NCI-H2081 treated with DMSO at 0.1 percent for 48 hours (cell line): ENCODE results near the gene E2F1.
A peak's percentile ranks its signal among the peaks of the same experiment; 100 is the strongest.
"Not testable (repeated sequence)": the region's sequence is repeated elsewhere in the genome, so short reads cannot be mapped to it uniquely, and the experiment has no call there.

Experiments
- DNase-seq: peaks from one replicate; lab custom pipeline; 2025; lab: John Stamatoyannopoulos, UW

The E2F1 gene

DNA sequence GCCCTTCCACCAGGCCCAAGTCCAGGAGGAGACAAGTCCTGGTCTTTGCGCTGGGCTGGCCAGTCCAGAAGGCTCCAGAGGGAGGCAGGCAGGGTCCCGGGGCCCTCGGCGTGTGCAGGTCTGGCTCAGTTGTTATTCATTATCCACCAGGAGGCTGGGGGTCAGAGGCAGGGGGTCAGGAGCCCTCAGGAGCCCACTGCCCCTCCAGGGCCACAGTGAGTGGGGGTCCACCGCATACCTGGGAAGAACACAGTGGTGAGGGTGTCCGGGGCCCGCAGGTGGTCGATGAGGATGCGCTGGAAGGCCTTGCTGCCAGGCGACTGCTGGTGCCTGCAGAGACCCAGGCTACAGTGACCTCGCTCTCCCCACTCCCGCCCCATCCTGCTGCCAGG lies 28.5 kb downstream of the E2F1 start:
- no peak for DNase-seq

DNA sequence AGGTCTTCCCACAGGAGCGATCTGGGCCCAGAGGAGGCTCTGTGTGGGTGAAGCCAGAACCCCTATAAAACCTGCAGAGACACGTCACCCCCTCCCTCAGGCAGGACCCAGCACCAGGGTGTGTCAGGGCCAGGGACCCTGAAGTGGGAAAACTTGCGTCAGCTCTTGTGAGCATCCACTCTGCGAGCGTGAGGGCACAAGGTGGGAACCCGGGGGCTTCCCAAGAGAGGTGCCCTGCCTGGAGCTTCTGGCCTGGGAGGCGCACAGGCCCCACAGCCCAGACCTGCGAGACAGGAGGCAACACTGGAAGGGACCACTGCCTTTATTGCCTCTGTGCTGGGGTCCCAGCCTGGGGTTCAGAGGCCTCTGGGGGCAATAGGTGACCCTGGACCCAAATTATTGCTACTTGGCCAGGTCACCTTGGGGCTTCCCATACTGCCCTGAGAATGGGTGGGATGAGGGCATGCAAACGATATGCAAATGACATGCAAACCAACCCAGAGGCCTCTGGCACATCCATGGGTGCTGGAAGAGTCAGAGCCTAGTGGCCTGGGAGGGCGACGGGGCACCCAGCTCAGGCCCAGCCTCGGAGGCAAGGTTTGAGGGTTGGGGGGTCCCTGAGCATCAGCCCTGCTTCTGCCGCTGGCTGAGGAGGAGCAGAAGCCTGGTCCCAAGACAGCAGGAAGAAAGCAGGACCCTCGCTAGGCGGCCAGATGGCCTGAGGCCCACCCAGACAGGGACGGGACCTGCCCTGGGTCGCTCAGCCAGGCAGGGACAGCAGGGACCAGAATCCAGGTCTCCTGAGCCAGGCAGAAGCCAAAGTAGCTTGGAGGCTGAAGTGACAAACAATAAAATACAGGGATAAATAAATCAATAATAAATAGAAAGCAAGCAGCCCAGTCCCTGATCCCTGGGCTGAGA lies 29.1 kb downstream of the E2F1 start:
- DNase-seq: no peak

DNA sequence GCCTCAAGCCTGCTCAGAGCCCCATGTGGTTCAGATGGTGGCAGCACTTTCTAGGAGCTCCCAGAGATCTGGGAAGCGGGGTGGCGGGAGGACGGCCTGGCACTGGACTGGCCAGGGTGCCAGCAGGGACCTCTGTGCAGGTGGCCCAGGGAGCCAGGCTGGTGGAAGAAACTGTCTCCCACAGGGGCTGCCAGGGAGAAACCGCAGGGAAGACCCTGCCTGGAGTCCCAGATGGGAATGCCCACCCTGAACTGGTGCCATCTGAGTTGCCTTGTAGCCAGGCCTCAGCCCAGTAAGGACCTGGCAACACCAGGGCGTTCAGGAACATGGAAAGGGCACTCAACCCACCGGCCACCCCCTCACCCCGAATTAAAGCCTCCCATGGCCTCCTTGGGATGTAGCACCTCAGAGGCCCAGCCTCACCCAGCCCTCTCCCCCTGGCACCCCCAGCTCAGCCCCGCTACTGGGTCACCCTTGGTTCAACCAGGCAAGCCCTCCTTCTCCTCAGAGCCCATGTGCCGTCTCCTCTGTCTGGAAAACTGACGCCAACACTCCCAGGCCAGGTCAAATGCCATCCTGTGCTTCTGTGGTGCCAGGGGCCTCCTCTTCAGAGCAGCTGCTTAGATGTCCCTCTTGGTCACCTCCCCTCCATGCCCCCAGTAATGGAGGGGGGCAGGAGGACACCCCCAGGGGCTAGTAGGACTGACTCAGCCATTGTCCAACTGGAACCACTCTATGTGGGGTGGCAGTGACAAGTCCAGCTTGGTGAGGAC lies 30.0 kb downstream of the E2F1 start:
- no peak for DNase-seq

DNA sequence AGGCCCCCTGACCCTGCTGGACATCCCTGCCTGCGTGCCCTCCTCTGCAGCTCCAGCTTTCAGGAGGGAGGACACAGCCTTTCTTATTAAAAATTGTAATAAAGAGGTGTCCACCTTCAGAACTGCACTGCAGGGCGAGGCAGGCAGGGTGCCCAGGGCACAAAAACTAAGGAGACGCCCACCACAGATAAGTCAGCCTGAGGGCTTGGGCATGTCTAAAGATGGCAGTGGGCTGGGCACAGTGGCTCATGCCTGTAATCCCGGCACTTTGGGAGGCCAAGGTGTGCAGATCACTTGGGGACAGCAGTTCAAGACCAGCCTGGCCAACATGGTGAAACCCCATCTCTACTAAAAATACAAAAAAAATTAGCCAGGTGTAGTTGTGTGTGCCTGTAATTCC lies 31.0 kb downstream of the E2F1 start:
- DNase-seq: no peak

DNA sequence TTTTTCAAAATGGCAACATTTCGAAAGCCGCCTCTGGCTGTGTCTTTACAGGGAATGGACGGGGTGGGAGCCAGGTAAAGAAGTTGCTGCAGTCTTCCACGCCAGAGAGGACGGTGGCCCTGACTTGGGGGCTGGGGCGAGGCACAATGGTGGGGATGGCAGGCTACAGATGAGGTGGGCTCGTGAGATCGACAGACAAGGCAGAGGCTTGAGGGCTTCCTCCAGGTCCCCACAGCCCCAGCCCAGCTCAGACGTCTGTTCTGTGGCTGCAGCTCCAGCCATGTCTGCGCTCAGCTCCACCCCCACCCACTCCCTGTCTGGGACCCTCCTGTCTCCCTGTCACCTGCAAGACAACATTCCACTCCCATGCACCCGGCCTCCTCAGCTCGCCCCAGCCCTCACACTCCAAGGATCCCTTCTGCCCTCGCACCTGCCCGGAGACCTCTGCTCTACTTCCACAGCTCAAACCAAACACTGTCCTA lies 31.5 kb downstream of the E2F1 start:
- no peak for DNase-seq

DNA sequence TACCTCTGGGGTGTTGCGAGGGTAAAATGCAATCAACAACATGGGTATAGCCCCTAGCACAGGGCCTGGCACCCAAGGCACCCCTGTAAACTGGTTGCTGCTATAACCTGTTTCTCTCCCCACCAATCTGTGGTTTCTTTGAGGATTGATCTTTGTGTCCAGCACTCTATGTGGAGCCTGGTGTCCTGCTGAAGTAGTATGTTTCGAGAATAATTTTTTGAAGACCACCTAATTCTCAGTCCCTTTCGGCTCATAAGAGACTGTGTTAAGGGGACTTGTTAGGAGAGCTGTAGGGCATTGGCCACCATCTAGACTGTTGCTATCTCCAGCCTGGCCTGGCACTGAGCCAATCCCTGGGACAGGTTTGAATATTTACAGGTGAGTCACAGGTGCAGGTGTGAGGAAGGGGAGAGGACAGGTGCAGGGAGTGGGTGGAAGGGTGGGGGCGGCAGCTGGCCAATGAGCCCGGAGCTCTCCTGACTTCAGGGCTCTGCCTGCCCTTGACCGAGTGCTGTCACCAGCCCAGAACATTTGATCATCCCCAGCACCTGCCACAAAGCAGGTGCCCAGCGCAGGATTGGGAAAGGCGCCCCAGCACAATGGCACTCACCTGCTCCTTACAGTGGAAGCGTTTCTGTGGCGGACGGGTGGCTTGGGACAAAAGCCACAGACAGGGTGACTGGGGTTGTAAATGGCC lies 32.1 kb downstream of the E2F1 start:
- peak; percentile 82 for DNase-seq

DNA sequence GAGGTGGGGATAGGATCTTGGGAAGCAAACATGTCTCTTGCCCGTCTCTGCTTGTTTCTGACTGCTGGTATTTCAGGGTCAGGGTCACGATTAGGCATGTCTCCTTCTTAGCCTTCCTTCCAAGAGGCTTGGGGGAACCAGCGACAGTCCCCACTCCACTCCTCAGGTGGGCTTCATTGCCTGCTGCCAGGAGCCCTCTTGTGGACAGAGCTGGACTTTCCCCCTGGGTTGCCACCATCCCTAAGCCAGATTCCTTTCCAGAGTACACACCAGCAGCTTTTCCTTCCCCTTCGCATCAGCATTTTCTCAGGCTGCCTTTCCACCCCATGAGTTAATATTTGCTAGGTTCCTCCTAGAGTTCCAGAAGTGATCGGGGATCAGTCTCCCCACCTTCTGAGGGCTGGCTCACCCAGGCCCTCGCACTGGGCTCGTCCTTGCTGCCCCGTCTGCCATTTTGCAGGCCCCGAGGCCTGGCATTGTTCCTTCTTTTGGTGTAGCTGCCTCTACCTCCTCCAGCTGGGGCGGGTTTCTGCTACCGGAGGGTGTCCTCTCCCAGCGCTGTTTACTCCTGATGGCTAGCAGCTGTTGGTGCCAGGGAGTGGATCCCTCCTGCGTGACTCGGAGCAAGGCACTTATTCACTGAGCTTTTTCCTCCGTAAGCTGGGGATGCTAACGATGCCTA lies 32.8 kb downstream of the E2F1 start:
- DNase-seq: no peak

DNA sequence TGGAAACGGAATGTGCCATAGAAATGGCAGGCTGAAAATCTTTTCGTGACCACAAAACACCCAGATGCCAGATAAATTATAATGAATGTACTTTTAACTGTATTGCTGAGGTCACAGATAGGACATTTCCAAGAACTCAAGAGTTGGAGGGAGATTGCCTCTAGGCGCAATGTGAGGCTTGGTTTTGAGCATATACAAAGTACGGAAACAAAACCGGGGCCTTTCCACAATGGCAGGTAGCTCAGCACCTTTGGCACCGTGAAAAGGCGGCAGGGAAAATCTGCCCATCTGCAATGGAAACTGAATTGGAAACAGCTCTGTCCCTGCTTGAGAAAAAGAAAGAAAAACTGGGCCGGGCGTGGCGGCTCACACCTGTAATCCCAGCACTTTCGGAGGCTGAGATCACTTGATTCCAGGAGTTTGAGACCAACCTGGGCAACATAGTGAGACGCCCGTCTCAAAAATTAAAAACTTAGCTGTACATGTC lies 34.6 kb downstream of the E2F1 start:
- DNase-seq: no peak

DNA sequence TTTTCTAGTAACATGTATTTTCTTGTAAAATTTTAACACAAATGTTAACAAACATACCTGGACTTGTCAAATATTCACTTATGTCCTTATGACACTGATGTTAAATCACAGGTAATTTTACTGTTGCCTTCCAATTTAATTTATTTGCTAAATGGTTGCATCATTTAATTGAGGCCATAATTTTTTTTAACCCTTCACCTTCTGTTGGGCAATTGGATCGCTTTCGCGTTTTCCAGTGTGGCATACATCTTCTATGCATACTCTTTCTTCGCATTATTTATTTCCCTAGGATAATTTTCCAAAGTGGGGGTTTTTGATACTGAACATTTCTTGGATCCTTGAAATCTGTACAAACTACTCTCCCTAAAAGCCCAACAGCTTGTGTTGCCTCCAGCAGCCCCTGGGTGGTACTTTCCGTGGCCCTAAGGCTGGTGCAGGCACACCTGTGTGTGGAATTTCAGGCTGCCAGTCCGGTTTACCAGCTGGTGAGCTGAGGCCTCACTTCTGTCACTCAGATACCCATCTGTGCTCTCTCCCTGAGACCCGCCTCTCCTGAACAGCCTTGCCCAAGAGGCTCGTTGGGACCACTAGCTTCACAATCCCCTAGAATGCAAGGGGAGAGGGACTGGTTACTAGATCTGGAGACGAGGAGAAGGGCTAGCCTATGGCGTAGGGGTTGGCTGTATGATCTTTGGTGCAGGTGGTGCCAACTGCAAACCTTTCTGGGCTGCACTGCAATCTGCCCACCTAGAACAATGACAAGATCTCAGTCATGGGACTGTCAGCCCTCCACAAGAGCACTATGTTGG lies 35.2 kb downstream of the E2F1 start:
- no peak for DNase-seq

DNA sequence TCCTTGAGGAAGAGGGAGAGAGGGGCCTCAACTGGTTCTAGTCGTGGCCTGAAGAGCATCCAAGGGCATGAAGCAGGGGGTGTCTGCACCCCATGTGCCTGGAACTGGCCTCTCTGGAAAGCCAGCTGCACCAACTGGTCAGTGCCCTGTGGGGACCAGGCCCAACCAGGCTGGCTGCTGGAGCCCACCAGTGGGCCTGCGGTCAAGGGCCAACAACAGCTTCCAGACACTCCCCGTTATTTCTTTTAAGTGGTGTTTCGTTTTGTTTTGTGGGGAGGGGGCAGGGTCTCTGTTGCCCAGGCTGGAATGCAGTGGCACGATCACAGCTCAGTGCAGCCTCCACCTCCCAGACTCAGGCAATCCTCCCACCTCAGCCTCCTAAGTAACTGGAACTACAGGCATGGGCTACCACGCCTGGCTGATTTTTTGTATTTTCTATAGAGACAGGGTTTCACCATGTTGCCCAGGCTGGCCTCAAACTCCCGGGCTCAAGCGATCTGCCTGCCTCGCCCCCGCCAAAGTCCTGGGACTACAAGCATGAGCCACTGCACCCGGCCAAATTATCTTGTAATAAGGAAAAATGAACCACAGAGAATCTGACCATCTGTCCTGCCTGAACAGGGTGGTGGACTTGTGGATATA lies 36.0 kb downstream of the E2F1 start:
- DNase-seq: no peak

DNA sequence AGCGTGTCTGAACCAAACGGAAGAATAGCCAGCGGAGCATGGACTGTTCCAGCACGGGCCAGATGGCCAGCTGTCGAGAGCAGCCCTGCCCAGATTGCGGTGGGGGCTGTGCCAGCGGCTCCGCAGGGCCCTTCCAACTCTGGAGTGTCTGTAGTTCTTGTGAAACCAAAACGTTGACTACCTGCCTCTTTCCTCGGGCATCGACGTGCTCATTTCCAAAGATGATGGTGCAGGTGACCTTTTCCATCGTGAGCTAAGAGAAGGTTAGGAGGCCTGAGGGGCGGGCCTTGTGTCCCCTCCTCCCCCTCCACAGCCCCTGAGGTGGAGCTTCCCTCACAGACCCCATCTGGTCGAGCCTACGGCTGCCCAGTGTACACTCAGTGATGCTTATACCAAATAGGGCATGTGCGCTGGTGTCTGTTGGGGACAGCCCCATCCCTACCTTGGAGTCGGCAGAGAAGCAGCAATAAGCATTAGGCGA lies 36.9 kb downstream of the E2F1 start:
- no peak for DNase-seq

DNA sequence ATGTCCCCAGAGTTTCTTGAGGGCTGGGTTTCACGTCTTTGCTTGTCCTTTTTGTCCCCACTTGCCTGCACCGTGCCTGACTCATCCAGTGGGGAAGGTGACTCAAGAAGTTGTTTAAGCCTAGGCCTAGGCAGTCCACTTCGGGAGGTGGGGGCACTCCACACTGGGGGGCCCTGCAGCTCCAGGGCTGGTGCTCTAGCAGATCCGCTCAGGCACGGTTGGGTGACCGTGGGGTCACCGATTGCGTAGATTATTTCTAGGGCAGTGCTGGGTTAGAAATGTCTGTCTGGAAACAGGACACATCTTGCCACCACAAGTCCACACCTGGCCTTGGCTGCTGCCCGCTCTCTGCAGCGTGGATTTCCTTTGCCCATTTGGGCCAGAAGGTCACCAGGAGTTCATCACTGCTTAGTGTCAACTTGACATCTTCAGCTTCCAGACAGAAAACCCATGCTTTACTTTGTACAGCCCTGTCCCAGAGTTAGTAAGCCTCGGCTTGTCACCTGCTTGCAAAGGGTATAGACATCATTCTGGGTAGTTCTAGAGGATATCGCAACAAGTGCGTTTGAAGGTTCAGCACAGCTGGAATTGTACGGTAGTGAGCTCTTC lies 37.7 kb downstream of the E2F1 start:
- no peak for DNase-seq

DNA sequence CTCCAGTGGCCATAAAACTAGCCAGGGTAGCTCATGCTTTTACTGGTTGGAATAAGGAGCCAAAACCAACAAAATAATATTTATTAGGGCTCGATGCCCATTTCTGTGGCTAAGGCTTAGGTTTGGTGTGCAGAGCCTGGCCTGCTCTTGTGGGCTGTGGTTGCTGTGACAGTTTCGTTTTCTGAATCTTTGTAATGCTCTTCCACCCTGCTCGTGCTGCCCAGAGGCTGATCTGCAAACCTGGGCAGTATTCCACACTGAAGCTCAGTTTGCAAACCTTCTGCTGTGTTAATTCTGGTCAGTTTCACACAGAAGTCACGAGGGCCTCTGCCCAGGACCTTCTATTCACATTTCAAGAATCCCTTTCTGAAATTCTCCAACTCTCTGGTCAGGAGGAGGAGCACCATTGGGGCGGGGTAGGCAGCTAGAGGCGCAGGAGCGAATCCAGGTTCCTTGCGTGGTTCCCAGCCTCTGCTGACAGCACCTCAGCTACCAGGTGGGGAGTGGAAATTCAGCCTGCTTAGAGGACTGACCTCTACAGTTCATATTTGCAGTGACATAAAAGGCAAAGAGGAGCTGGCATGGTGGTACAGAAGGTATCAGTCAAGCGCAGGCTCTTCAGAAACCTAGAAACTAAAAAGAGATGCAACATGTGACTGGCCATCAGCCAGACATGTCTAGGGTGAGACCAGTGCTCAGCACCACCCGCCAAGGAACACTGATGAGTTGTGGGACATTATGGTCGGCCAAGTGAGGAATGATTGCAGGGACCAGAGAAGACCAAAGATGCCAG lies 38.4 kb downstream of the E2F1 start:
- DNase-seq: no peak

DNA sequence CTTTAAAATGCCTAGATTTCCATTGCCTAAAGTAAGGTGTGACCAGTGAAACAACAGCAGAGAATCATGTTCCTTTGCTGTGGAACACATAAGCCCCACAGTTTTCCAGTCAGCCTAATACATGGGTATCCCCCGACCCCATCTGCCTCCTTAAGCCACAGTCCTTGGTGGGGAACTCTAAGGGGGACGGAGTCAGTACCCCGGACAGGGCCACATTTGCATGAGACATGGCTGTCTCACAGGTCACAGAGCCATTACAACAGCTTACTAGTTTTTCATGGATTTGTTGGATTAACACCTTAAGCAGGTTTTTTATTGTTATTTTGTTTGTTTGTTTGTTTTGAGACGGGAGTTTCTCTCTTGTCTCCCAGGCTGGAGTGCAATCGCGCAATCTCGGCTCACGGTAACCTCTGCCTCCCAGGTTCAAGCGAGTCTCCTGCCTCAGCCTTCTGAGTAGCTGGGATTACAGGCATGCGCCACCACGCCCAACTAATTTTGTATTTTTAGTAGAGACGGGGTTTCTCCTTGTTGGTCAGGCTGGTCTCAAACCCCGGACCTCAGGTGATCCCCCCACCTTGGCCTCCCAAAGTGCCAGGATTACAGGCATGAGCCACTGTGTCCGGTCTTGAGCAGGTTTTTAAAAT lies 39.1 kb downstream of the E2F1 start:
- DNase-seq: not testable (repeated sequence)

DNA sequence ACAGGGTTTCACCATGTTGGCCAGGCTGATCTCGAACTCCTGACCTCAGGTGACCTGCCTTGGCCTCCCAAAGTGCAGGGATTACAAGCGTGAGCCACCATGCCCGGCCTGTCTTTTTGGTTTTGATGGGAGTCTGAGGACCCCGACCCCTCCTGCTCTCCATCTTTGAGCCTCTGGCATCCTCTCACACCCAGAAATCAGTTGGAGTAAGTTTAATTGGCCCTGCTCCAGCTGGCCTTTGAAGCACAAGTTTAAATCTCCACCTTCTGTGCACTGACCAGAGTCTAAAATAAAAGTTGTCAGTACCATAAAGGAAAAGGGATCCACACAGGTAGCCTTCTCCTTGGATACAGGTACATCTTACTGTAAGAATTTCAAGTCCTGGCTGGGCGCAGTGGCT lies 40.0 kb downstream of the E2F1 start:
- DNase-seq: no peak

DNA sequence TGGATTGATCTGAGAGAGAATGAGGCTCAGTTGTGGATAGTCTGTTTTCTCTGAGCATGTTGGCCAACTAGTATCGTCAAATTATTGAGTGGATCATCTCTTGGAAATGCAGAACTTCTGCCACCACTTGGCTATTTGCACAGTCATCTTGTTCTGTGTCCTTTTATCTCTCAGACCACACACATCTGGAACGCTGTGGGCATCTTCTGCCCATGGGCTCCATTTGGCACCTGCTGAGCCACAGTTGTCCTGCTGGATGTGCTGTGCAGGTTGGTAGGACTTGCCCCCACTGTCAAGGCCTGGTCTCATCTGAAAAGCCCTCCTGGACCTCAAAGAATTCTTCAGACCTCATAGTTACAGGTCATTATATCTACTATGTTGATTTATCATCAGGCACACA lies 40.8 kb downstream of the E2F1 start:
- no peak for DNase-seq

DNA sequence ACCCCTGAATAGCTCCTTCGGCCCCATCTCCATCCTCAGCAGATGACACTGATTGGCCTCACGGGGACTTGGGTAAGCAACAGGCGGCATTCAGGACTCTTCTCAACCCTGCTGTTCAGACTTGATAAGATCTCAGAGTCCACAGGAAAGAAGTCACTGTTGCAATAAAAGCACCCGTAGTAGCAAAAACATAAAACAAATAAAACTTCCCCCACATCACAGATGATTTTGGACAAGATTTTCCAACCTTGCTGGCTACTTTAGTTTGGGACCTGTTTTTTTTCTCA lies 41.2 kb downstream of the E2F1 start:
- no peak for DNase-seq

DNA sequence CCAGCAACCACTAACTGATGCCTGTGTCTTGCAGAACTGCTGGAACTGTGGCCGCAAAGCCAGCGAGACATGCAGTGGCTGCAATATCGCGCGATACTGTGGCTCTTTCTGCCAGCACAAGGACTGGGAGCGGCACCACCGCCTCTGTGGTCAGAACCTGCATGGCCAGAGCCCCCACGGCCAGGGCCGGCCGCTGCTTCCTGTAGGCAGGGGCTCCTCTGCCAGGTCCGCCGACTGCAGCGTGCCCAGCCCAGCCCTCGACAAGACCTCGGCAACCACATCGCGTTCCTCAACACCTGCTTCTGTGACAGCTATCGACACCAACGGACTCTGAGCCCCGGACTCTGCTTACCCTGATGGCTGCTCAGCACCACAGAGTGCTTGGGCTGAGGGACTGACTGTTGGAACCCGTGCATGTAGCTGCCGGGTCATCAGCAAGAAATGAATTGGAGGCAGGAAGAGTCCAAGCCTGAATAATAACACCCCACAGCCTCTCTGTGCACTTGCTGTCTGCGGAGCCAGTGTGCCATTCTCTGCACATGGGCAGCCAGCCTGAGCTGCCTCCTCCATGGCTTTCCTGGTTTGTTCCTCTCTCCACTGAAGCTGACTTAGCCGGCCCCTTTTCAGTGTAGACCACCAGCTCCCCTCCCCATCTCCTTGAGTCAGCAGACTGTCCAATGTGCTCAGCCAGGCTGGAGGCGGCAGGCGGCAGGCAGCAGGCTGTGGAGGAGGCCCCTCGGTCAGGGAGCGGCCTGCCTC lies 41.7 kb downstream of the E2F1 start:
- DNase-seq: no peak
